HCT116 (cell line): ENCODE data around the gene NEURL2. TPM values are rescaled to one million over a fixed set of nuclear protein-coding genes. Genes with fewer than 3 reads are reported as not detected.

Source experiments
- ATAC-seq: fragments of 200-7000 bp; cut with Tn5 transposase; 2 replicates; pipeline ENCODE4 v1.9.1; 2020; ENCODE audit warnings: mild to moderate bottlenecking, moderate library complexity
- BruUV-seq: library from RNA; stranded (reverse); fragments of 400-500 nt; replicated peaks from 2 replicates; lab custom pipeline; 2021; lab: Mats Ljungman, UMichigan
- CTCF ChIA-PET: fragments of 300-600 bp; sonication (Branson Sonifier 250); formaldehyde crosslinking; loops from one replicate; lab custom pipeline; 2021; ENCODE audit warnings: antibody characterized with exemption; lab: Charles Lee
- POLR2A ChIA-PET: fragments of 300-600, 350-600 bp; sonication (Branson Sonifier 250); formaldehyde crosslinking; loops from one replicate; lab custom pipeline; 2021; ENCODE audit warnings: antibody characterized with exemption; lab: Charles Lee
- RAD21 ChIA-PET, 2 experiments: fragments of 300-600 bp; sonication (Branson Sonifier 250); formaldehyde crosslinking; loops; one replicate each; lab custom pipeline; 2023; ENCODE audit warnings: low total read pairs in 2 of 2; ENCODE audit not compliant: uncharacterized antibody in 2 of 2, unreplicated experiment in 2 of 2, low non-redundant PET in 1 of 2; lab: Charles Lee
- DNase-seq: peaks from one replicate; pipeline ENCODE4 v3.0.0-alpha.2; 2010; ENCODE audit warnings: low read depth, low spot score
- H2AFZ ChIP-seq: fragments of 200-600 bp; shearing (Covaris generic), sonication (generic); 2 replicates; pipeline ENCODE4 v1.6.1; 2017; ENCODE audit warnings: low read depth, mixed run types, mixed read lengths, antibody characterized with exemption, low read length; ENCODE audit not compliant: poor library complexity, severe bottlenecking
- H3K27ac ChIP-seq: 2 replicates; pipeline ENCODE4 v1.5.1; 2012; ENCODE audit warnings: low read depth, low read length
- H3K27me3 ChIP-seq: fragments of 200-600 bp; sonication (generic); 2 replicates; pipeline ENCODE4 v1.6.1; 2016; ENCODE audit warnings: mixed run types, low read length, mixed read lengths; ENCODE audit not compliant: insufficient read depth
- H3K36me3 ChIP-seq, 2 experiments: fragments of 200-500 bp in 1 of 2; fragments of 200-600 bp in 1 of 2; sonication (Bioruptor generic) in 1 of 2; sonication (generic) in 1 of 2; 2 replicates each; pipeline versions ENCODE4 v1.5.1 to v1.6.1; 2014 to 2016; ENCODE audit warnings: low read length in 2 of 2, inconsistent platforms in 1 of 2, mixed read lengths in 1 of 2, mixed run types in 1 of 2; ENCODE audit not compliant: insufficient read depth in 2 of 2, control insufficient read depth in 1 of 2
- H3K4me1 ChIP-seq, 2 experiments: fragments of 200-600 bp in 1 of 2; sonication (generic) in 1 of 2; 2 replicates each; pipeline versions ENCODE4 v1.5.1 to v1.6.1; 2012 to 2017; ENCODE audit warnings: low read length in 2 of 2, inconsistent platforms in 1 of 2, mild to moderate bottlenecking in 1 of 2, mixed read lengths in 1 of 2, mixed run types in 1 of 2, moderate library complexity in 1 of 2; ENCODE audit not compliant: insufficient read depth in 2 of 2, control insufficient read depth in 1 of 2
- H3K4me2 ChIP-seq: fragments of 200-600 bp; sonication (generic); 2 replicates; pipeline ENCODE4 v1.6.1; 2017; ENCODE audit warnings: mixed run types, low read length, mixed read lengths
- H3K4me3 ChIP-seq, 2 experiments: fragments of 200-600 bp in 1 of 2; sonication (generic) in 1 of 2; replicated peaks in 1 of 2; 2 replicates each; pipeline ENCODE4 v1.5.1; 2011 to 2016; ENCODE audit warnings: low read length in 2 of 2, control low read depth in 1 of 2, low read depth in 1 of 2, mild to moderate bottlenecking in 1 of 2, mixed read lengths in 1 of 2, mixed run types in 1 of 2
- H3K79me2 ChIP-seq: fragments of 200-600 bp; sonication (generic); 2 replicates; pipeline ENCODE4 v1.6.1; 2017; ENCODE audit warnings: mild to moderate bottlenecking, mixed run types, low read length, moderate library complexity, mixed read lengths; ENCODE audit not compliant: insufficient read depth
- H3K9ac ChIP-seq: fragments of 200-600 bp; sonication (generic); 2 replicates; pipeline ENCODE4 v1.6.1; 2016; ENCODE audit warnings: low read length, mixed read lengths
- H3K9me2 ChIP-seq: fragments of 200-600 bp; sonication (generic), shearing (Covaris generic); 2 replicates; pipeline ENCODE4 v1.6.1; 2017; ENCODE audit warnings: mixed run types, mild to moderate bottlenecking, moderate library complexity; ENCODE audit not compliant: insufficient read depth
- H3K9me3 ChIP-seq, 2 experiments: fragments of 200-500 bp in 1 of 2; fragments of 200-600 bp in 1 of 2; sonication (Bioruptor generic) in 1 of 2; sonication (generic) in 1 of 2; 2 replicates each; pipeline ENCODE4 v1.6.1; 2014 to 2017; ENCODE audit warnings: low read length in 2 of 2, mixed read lengths in 2 of 2, inconsistent platforms in 1 of 2, low read depth in 1 of 2, mild to moderate bottlenecking in 1 of 2, mixed run types in 1 of 2, moderate library complexity in 1 of 2; ENCODE audit not compliant: control insufficient read depth in 1 of 2, insufficient read depth in 1 of 2
- H4K20me1 ChIP-seq: fragments of 200-600 bp; sonication (generic), shearing (Covaris generic); 2 replicates; pipeline ENCODE4 v1.6.1; 2017; ENCODE audit warnings: mixed run types, mild to moderate bottlenecking, moderate library complexity; ENCODE audit not compliant: insufficient read depth
- ATF3 ChIP-seq: IDR thresholded peaks from 2 replicates; pipeline ENCODE4 v1.6.1; 2012
- CBX3 ChIP-seq: IDR thresholded peaks from 2 replicates; pipeline ENCODE4 v1.6.1; 2012; ENCODE audit warnings: low read depth
- CEBPB ChIP-seq: IDR thresholded peaks from 2 replicates; pipeline ENCODE4 v1.6.1; 2012; ENCODE audit warnings: low read depth
- CTCF ChIP-seq, 3 experiments: fragments of 200-600 bp in 1 of 3; sonication (generic) in 1 of 3; IDR thresholded peaks in 2 of 3; conservative IDR thresholded peaks in 1 of 3; 2 replicates each; pipeline ENCODE4 v1.5.1; 2012 to 2017; ENCODE audit warnings: low read depth in 2 of 3, low read length in 2 of 3, antibody characterized with exemption in 1 of 3, borderline replicate concordance in 1 of 3, control low read depth in 1 of 3, mild to moderate bottlenecking in 1 of 3, mixed read lengths in 1 of 3, mixed run types in 1 of 3, moderate library complexity in 1 of 3; ENCODE audit not compliant: insufficient read depth in 1 of 3
- EGR1 ChIP-seq: IDR thresholded peaks from 2 replicates; pipeline ENCODE4 v1.6.1; 2012; ENCODE audit warnings: low read depth
- ELF1 ChIP-seq: IDR thresholded peaks from 2 replicates; pipeline ENCODE4 v1.6.1; 2012; ENCODE audit warnings: low read depth, borderline replicate concordance
- EZH2 ChIP-seq: fragments of 200-600 bp; sonication (generic); IDR thresholded peaks from 2 replicates; pipeline ENCODE4 v1.6.1; 2017; ENCODE audit warnings: antibody characterized with exemption, mixed run types
- EZH2phosphoT487 ChIP-seq: fragments of 200-600 bp; IDR thresholded peaks from 2 replicates; pipeline ENCODE4 v1.6.1; 2018; ENCODE audit warnings: antibody characterized with exemption, borderline replicate concordance
- FOSL1 ChIP-seq: IDR thresholded peaks from 2 replicates; pipeline ENCODE4 v1.6.1; 2012; ENCODE audit warnings: low read depth
- MAX ChIP-seq: IDR thresholded peaks from 2 replicates; pipeline ENCODE4 v1.6.1; 2012
- POLR2A ChIP-seq: IDR thresholded peaks from 2 replicates; pipeline ENCODE4 v1.7.0; 2011; ENCODE audit warnings: borderline replicate concordance; ENCODE audit not compliant: insufficient read depth, insufficient read length; ENCODE audit errors: extremely low read depth
- POLR2AphosphoS5 ChIP-seq: IDR thresholded peaks from 2 replicates; pipeline ENCODE4 v1.6.1; 2011; ENCODE audit warnings: mild to moderate bottlenecking, low read depth, low read length, moderate library complexity
- REST ChIP-seq: IDR thresholded peaks from 2 replicates; pipeline ENCODE4 v1.6.1; 2012; ENCODE audit warnings: low read depth
- SIN3A ChIP-seq: IDR thresholded peaks from 2 replicates; pipeline ENCODE4 v1.6.1; 2012; ENCODE audit warnings: low read depth
- YY1 ChIP-seq: IDR thresholded peaks from 2 replicates; pipeline ENCODE4 v1.6.1; 2011; ENCODE audit warnings: low read length, low read depth, moderate library complexity, mild to moderate bottlenecking; ENCODE audit not compliant: insufficient replicate concordance; ENCODE audit errors: extremely low read depth
- ZBTB33 ChIP-seq: IDR thresholded peaks from 2 replicates; pipeline ENCODE4 v1.6.1; 2011; ENCODE audit warnings: mild to moderate bottlenecking, low read length, moderate library complexity; ENCODE audit not compliant: insufficient replicate concordance; ENCODE audit errors: extremely low read depth
- ZFX ChIP-seq: fragments of 450-650 bp; IDR thresholded peaks from 2 replicates; pipeline ENCODE4 v1.6.1; 2017
- ZNF274 ChIP-seq: fragments of 200-500 bp; sonication (Bioruptor generic); IDR thresholded peaks from 2 replicates; pipeline ENCODE4 v1.6.1; 2014; ENCODE audit warnings: mild to moderate bottlenecking, low read depth, low read length, inconsistent platforms
- intact Hi-C: fragments of 100-400 bp; cut with micrococcal nuclease; formaldehyde crosslinking; loops from 2 replicates; pipeline ENCODE4 v1.10.0; 2022
- total RNA-seq: library from RNA; stranded (reverse); gene quantifications from one replicate; pipeline ENCODE4 v1.2.1, GENCODE V29; 2021; ENCODE audit not compliant: unreplicated experiment

The NEURL2 gene
- total RNA-seq, 1 experiment from 2014 or later, result 0.96 TPM

GRCh38 chr20:45933266-45934045 lies 42.4 kb upstream of the NEURL2 start:
- H4K20me1 ChIP-seq, result no peaks in the 10 kb centered on the region
- no peak overlapping the region for H2AFZ ChIP-seq
- H3K9ac ChIP-seq, result peak overlapping the region; percentile 98
- peaks cover 5 to 13% of the 10 kb centered on the region in 2 experiments for H3K36me3 ChIP-seq
- CTCF ChIA-PET, result interaction anchor here (0.7 to 2.6 kb wide), 6 partner anchors 11 to 109 kb away, joined by 3 to 30 read pairs (median 4); no protein-coding TSS in a partner anchor
- intact Hi-C loops, result loop anchor here (10.0 kb wide), 2 partner anchors 99 to 389 kb away; partner anchors contain the start of genes EPPIN and SNX21
- peaks cover 4 to 27% of the 10 kb centered on the region in 2 experiments; a peak in 3 of 4 replicates for H3K4me1 ChIP-seq
- TSS peak; percentile 82 for BruUV-seq
- RAD21 ChIA-PET, result no interaction called here
- peak overlapping the region; percentile 100 for H3K27ac ChIP-seq
- H3K9me3 ChIP-seq, result no peaks in the 10 kb centered on the region
- POLR2A ChIA-PET, result interaction anchor here (1.0 to 2.6 kb wide), 7 partner anchors 8 to 53 kb away, joined by 3 to 36 read pairs (median 5); partner anchors contain the start of genes ZNF335 and ZSWIM1
- peak; percentile 58 for ATAC-seq
- no peaks in the 10 kb centered on the region for H3K27me3 ChIP-seq
- peak overlapping the region; percentile 87 for H3K4me2 ChIP-seq
- DNase-seq, result peak; percentile 66
- no peaks in the 10 kb centered on the region for H3K9me2 ChIP-seq
- H3K79me2 ChIP-seq, result peaks cover 30% of the 10 kb centered on the region
- peak overlapping the region; percentile 94 to 97 for H3K4me3 ChIP-seq
- TF ChIP-seq POLR2AphosphoS5 (peak; percentile 63; the same call in 1 of the 2 replicates), EZH2phosphoT487 (no peak), ZFX (no peak), MAX (no peak), CBX3 (no peak), ELF1 (no peak), ZBTB33 (no peak), EZH2 (no peak), CEBPB (no peak), YY1 (no peak), CTCF (IDR thresholded peaks at IDR 0.05 in 2 of 3, conservative IDR thresholded peaks at IDR 0.05 in 1 of 3; ENCODE audit: borderline replicate concordance in 1 of 3, insufficient read depth in 1 of 3, low read depth in 2 of 3, low read length in 2 of 3) (peak in 1 of 3 experiments; percentile 42; a peak in 3 of 6 replicates), EGR1 (no peak), REST (no peak), ZNF274 (no peak), ATF3 (no peak), POLR2A (no peak), SIN3A (no peak), FOSL1 (no peak)
